HCT116 (cell line): Measurements from ENCODE around the gene BBS10. TPM values are rescaled to one million over a fixed set of nuclear protein-coding genes. Genes with fewer than 3 reads are reported as not detected.

Source experiments
- ATAC-seq: fragments of 200-7000 bp; cut with Tn5 transposase; 2 replicates; pipeline ENCODE4 v1.9.1; 2020; ENCODE audit warnings: mild to moderate bottlenecking, moderate library complexity
- BruUV-seq: library from RNA; stranded (reverse); fragments of 400-500 nt; replicated peaks from 2 replicates; lab custom pipeline; 2021; lab: Mats Ljungman, UMichigan
- CTCF ChIA-PET: fragments of 300-600 bp; sonication (Branson Sonifier 250); formaldehyde crosslinking; loops from one replicate; lab custom pipeline; 2021; ENCODE audit warnings: antibody characterized with exemption; lab: Charles Lee
- POLR2A ChIA-PET: fragments of 300-600, 350-600 bp; sonication (Branson Sonifier 250); formaldehyde crosslinking; loops from one replicate; lab custom pipeline; 2021; ENCODE audit warnings: antibody characterized with exemption; lab: Charles Lee
- RAD21 ChIA-PET, 2 experiments: fragments of 300-600 bp; sonication (Branson Sonifier 250); formaldehyde crosslinking; loops; one replicate each; lab custom pipeline; 2023; ENCODE audit warnings: low total read pairs in 2 of 2; ENCODE audit not compliant: uncharacterized antibody in 2 of 2, unreplicated experiment in 2 of 2, low non-redundant PET in 1 of 2; lab: Charles Lee
- DNase-seq: peaks from one replicate; pipeline ENCODE4 v3.0.0-alpha.2; 2010; ENCODE audit warnings: low read depth, low spot score
- H2AFZ ChIP-seq: fragments of 200-600 bp; shearing (Covaris generic), sonication (generic); 2 replicates; pipeline ENCODE4 v1.6.1; 2017; ENCODE audit warnings: low read depth, mixed run types, mixed read lengths, antibody characterized with exemption, low read length; ENCODE audit not compliant: poor library complexity, severe bottlenecking
- H3K27ac ChIP-seq: 2 replicates; pipeline ENCODE4 v1.5.1; 2012; ENCODE audit warnings: low read depth, low read length
- H3K27me3 ChIP-seq: fragments of 200-600 bp; sonication (generic); 2 replicates; pipeline ENCODE4 v1.6.1; 2016; ENCODE audit warnings: mixed run types, low read length, mixed read lengths; ENCODE audit not compliant: insufficient read depth
- H3K36me3 ChIP-seq, 2 experiments: fragments of 200-500 bp in 1 of 2; fragments of 200-600 bp in 1 of 2; sonication (Bioruptor generic) in 1 of 2; sonication (generic) in 1 of 2; 2 replicates each; pipeline versions ENCODE4 v1.5.1 to v1.6.1; 2014 to 2016; ENCODE audit warnings: low read length in 2 of 2, inconsistent platforms in 1 of 2, mixed read lengths in 1 of 2, mixed run types in 1 of 2; ENCODE audit not compliant: insufficient read depth in 2 of 2, control insufficient read depth in 1 of 2
- H3K4me1 ChIP-seq, 2 experiments: fragments of 200-600 bp in 1 of 2; sonication (generic) in 1 of 2; 2 replicates each; pipeline versions ENCODE4 v1.5.1 to v1.6.1; 2012 to 2017; ENCODE audit warnings: low read length in 2 of 2, inconsistent platforms in 1 of 2, mild to moderate bottlenecking in 1 of 2, mixed read lengths in 1 of 2, mixed run types in 1 of 2, moderate library complexity in 1 of 2; ENCODE audit not compliant: insufficient read depth in 2 of 2, control insufficient read depth in 1 of 2
- H3K4me2 ChIP-seq: fragments of 200-600 bp; sonication (generic); 2 replicates; pipeline ENCODE4 v1.6.1; 2017; ENCODE audit warnings: mixed run types, low read length, mixed read lengths
- H3K4me3 ChIP-seq, 2 experiments: fragments of 200-600 bp in 1 of 2; sonication (generic) in 1 of 2; replicated peaks in 1 of 2; 2 replicates each; pipeline ENCODE4 v1.5.1; 2011 to 2016; ENCODE audit warnings: low read length in 2 of 2, control low read depth in 1 of 2, low read depth in 1 of 2, mild to moderate bottlenecking in 1 of 2, mixed read lengths in 1 of 2, mixed run types in 1 of 2
- H3K79me2 ChIP-seq: fragments of 200-600 bp; sonication (generic); 2 replicates; pipeline ENCODE4 v1.6.1; 2017; ENCODE audit warnings: mild to moderate bottlenecking, mixed run types, low read length, moderate library complexity, mixed read lengths; ENCODE audit not compliant: insufficient read depth
- H3K9ac ChIP-seq: fragments of 200-600 bp; sonication (generic); 2 replicates; pipeline ENCODE4 v1.6.1; 2016; ENCODE audit warnings: low read length, mixed read lengths
- H3K9me2 ChIP-seq: fragments of 200-600 bp; sonication (generic), shearing (Covaris generic); 2 replicates; pipeline ENCODE4 v1.6.1; 2017; ENCODE audit warnings: mixed run types, mild to moderate bottlenecking, moderate library complexity; ENCODE audit not compliant: insufficient read depth
- H3K9me3 ChIP-seq, 2 experiments: fragments of 200-500 bp in 1 of 2; fragments of 200-600 bp in 1 of 2; sonication (Bioruptor generic) in 1 of 2; sonication (generic) in 1 of 2; 2 replicates each; pipeline ENCODE4 v1.6.1; 2014 to 2017; ENCODE audit warnings: low read length in 2 of 2, mixed read lengths in 2 of 2, inconsistent platforms in 1 of 2, low read depth in 1 of 2, mild to moderate bottlenecking in 1 of 2, mixed run types in 1 of 2, moderate library complexity in 1 of 2; ENCODE audit not compliant: control insufficient read depth in 1 of 2, insufficient read depth in 1 of 2
- H4K20me1 ChIP-seq: fragments of 200-600 bp; sonication (generic), shearing (Covaris generic); 2 replicates; pipeline ENCODE4 v1.6.1; 2017; ENCODE audit warnings: mixed run types, mild to moderate bottlenecking, moderate library complexity; ENCODE audit not compliant: insufficient read depth
- ATF3 ChIP-seq: IDR thresholded peaks from 2 replicates; pipeline ENCODE4 v1.6.1; 2012
- CBX3 ChIP-seq: IDR thresholded peaks from 2 replicates; pipeline ENCODE4 v1.6.1; 2012; ENCODE audit warnings: low read depth
- CEBPB ChIP-seq: IDR thresholded peaks from 2 replicates; pipeline ENCODE4 v1.6.1; 2012; ENCODE audit warnings: low read depth
- CTCF ChIP-seq, 3 experiments: fragments of 200-600 bp in 1 of 3; sonication (generic) in 1 of 3; IDR thresholded peaks in 2 of 3; conservative IDR thresholded peaks in 1 of 3; 2 replicates each; pipeline ENCODE4 v1.5.1; 2012 to 2017; ENCODE audit warnings: low read depth in 2 of 3, low read length in 2 of 3, antibody characterized with exemption in 1 of 3, borderline replicate concordance in 1 of 3, control low read depth in 1 of 3, mild to moderate bottlenecking in 1 of 3, mixed read lengths in 1 of 3, mixed run types in 1 of 3, moderate library complexity in 1 of 3; ENCODE audit not compliant: insufficient read depth in 1 of 3
- EGR1 ChIP-seq: IDR thresholded peaks from 2 replicates; pipeline ENCODE4 v1.6.1; 2012; ENCODE audit warnings: low read depth
- ELF1 ChIP-seq: IDR thresholded peaks from 2 replicates; pipeline ENCODE4 v1.6.1; 2012; ENCODE audit warnings: low read depth, borderline replicate concordance
- EZH2phosphoT487 ChIP-seq: fragments of 200-600 bp; IDR thresholded peaks from 2 replicates; pipeline ENCODE4 v1.6.1; 2018; ENCODE audit warnings: antibody characterized with exemption, borderline replicate concordance
- FOSL1 ChIP-seq: IDR thresholded peaks from 2 replicates; pipeline ENCODE4 v1.6.1; 2012; ENCODE audit warnings: low read depth
- MAX ChIP-seq: IDR thresholded peaks from 2 replicates; pipeline ENCODE4 v1.6.1; 2012
- POLR2A ChIP-seq: IDR thresholded peaks from 2 replicates; pipeline ENCODE4 v1.7.0; 2011; ENCODE audit warnings: borderline replicate concordance; ENCODE audit not compliant: insufficient read depth, insufficient read length; ENCODE audit errors: extremely low read depth
- POLR2AphosphoS5 ChIP-seq: IDR thresholded peaks from 2 replicates; pipeline ENCODE4 v1.6.1; 2011; ENCODE audit warnings: mild to moderate bottlenecking, low read depth, low read length, moderate library complexity
- REST ChIP-seq: IDR thresholded peaks from 2 replicates; pipeline ENCODE4 v1.6.1; 2012; ENCODE audit warnings: low read depth
- SIN3A ChIP-seq: IDR thresholded peaks from 2 replicates; pipeline ENCODE4 v1.6.1; 2012; ENCODE audit warnings: low read depth
- SP1 ChIP-seq: IDR thresholded peaks from 2 replicates; pipeline ENCODE4 v1.6.1; 2012; ENCODE audit warnings: low read depth
- SRF ChIP-seq: IDR thresholded peaks from 2 replicates; pipeline ENCODE4 v1.6.1; 2012; ENCODE audit warnings: low read depth
- TCF7L2 ChIP-seq: IDR thresholded peaks from 2 replicates; pipeline ENCODE4 v1.7.0; 2011; ENCODE audit warnings: borderline replicate concordance, inconsistent platforms; ENCODE audit not compliant: insufficient read depth, insufficient read length; ENCODE audit errors: extremely low read depth
- YY1 ChIP-seq: IDR thresholded peaks from 2 replicates; pipeline ENCODE4 v1.6.1; 2011; ENCODE audit warnings: low read length, low read depth, moderate library complexity, mild to moderate bottlenecking; ENCODE audit not compliant: insufficient replicate concordance; ENCODE audit errors: extremely low read depth
- ZBTB33 ChIP-seq: IDR thresholded peaks from 2 replicates; pipeline ENCODE4 v1.6.1; 2011; ENCODE audit warnings: mild to moderate bottlenecking, low read length, moderate library complexity; ENCODE audit not compliant: insufficient replicate concordance; ENCODE audit errors: extremely low read depth
- ZNF274 ChIP-seq: fragments of 200-500 bp; sonication (Bioruptor generic); IDR thresholded peaks from 2 replicates; pipeline ENCODE4 v1.6.1; 2014; ENCODE audit warnings: mild to moderate bottlenecking, low read depth, low read length, inconsistent platforms
- intact Hi-C: fragments of 100-400 bp; cut with micrococcal nuclease; formaldehyde crosslinking; loops from 2 replicates; pipeline ENCODE4 v1.10.0; 2022
- total RNA-seq: library from RNA; stranded (reverse); gene quantifications from one replicate; pipeline ENCODE4 v1.2.1, GENCODE V29; 2021; ENCODE audit not compliant: unreplicated experiment

Gene BBS10
- total RNA-seq, 1 experiment from 2014 or later: 27.1 TPM

GRCh38 chr12:76329159-76329558, 19.1 kb downstream of the BBS10 start:
- POLR2A ChIA-PET: interaction anchor here (1.1 kb wide), 1 partner anchor 669 kb away, joined by 3 read pairs; no protein-coding TSS in a partner anchor
- Histone ChIP-seq H3K36me3 (no peaks in the 10 kb centered on the region), H3K79me2 (no peaks in the 10 kb centered on the region), H3K4me3 (no peak overlapping the region), H3K9me3 (no peaks in the 10 kb centered on the region), H4K20me1 (no peaks in the 10 kb centered on the region), H3K4me1 (peaks cover 17 to 43% of the 10 kb centered on the region in 2 experiments), H3K9me2 (no peaks in the 10 kb centered on the region), H3K9ac (0 out of 2 replicates have a peak overlapping the region, but pooled peaks have one; percentile 21), H2AFZ (no peak overlapping the region), H3K27me3 (no peaks in the 10 kb centered on the region), H3K4me2 (peak overlapping the region; percentile 45), H3K27ac (peak overlapping the region; percentile 87)
- DNase-seq (peak; percentile 86), ATAC-seq (peak; percentile 79)
- no TSS peak for BruUV-seq
- CTCF ChIA-PET: interaction anchor here (1.5 kb wide), 1 partner anchor 604 kb away, joined by 4 read pairs; no protein-coding TSS in a partner anchor
- RAD21 ChIA-PET: no interaction called here
- intact Hi-C loops: loop anchor here (1.0 to 5.0 kb wide), 3 partner anchors 602 to 692 kb away; no protein-coding TSS in a partner anchor
- TF ChIP-seq ZBTB33 (no peak), ATF3 (peak; percentile 72; the same call in 1 of the 2 replicates), YY1 (no peak), SIN3A (0 out of 2 replicates have a peak, but pooled peaks have one; percentile 46), CTCF (IDR thresholded peaks at IDR 0.05 in 2 of 3, conservative IDR thresholded peaks at IDR 0.05 in 1 of 3; ENCODE audit: borderline replicate concordance in 1 of 3, insufficient read depth in 1 of 3, low read depth in 2 of 3, low read length in 2 of 3) (no peak), POLR2A (no peak), TCF7L2 (peak; percentile 75), SRF (no peak), ZNF274 (no peak), POLR2AphosphoS5 (peak; percentile 57), SP1 (peak; percentile 97), MAX (peak; percentile 42; the same call in 1 of the 2 replicates), CBX3 (peak; percentile 82), EZH2phosphoT487 (no peak), ELF1 (no peak; the same call in 1 of the 2 replicates), REST (no peak), EGR1 (0 out of 2 replicates have a peak, but pooled peaks have one; percentile 33), CEBPB (peak; percentile 93), FOSL1 (peak; percentile 87)
